KMS-11 (cell line): ENCODE data around the gene CDH11.

Experiments used
- H2AFZ ChIP-seq: fragments of 200-600 bp; sonication (generic); 2 replicates; pipeline ENCODE4 v1.6.1; 2016; ENCODE audit warnings: antibody characterized with exemption, mixed run types, low read depth
- H3K27ac ChIP-seq: fragments of 200-600 bp; sonication (generic); 2 replicates; pipeline ENCODE4 v1.6.1; 2016; ENCODE audit warnings: mild to moderate bottlenecking, mixed run types
- H3K27me3 ChIP-seq: fragments of 200-600 bp; sonication (generic); 2 replicates; pipeline ENCODE4 v1.6.1; 2017; ENCODE audit warnings: mild to moderate bottlenecking, low read depth, mixed run types, moderate library complexity; ENCODE audit not compliant: insufficient read depth
- H3K36me3 ChIP-seq: fragments of 200-600 bp; sonication (generic); 2 replicates; pipeline ENCODE4 v1.6.1; 2017; ENCODE audit warnings: mild to moderate bottlenecking, mixed run types; ENCODE audit not compliant: insufficient read depth
- H3K4me1 ChIP-seq: fragments of 200-600 bp; sonication (generic); 2 replicates; pipeline ENCODE4 v1.6.1; 2016; ENCODE audit warnings: mild to moderate bottlenecking, low read depth, mixed run types; ENCODE audit not compliant: poor library complexity, severe bottlenecking
- H3K4me2 ChIP-seq: fragments of 200-600 bp; sonication (generic); 2 replicates; pipeline ENCODE4 v1.7.0; 2016; ENCODE audit warnings: mild to moderate bottlenecking, mixed run types
- H3K4me3 ChIP-seq: fragments of 200-600 bp; sonication (generic); IDR thresholded peaks from 2 replicates; pipeline ENCODE4 v1.6.1; 2017; ENCODE audit warnings: low read depth, low read length, mixed read lengths; ENCODE audit not compliant: insufficient read depth
- H3K79me2 ChIP-seq: fragments of 200-600 bp; sonication (generic); 2 replicates; pipeline ENCODE4 v1.6.1; 2016; ENCODE audit warnings: low read depth, mixed run types; ENCODE audit not compliant: insufficient read depth
- H3K9ac ChIP-seq: fragments of 200-600 bp; sonication (generic); 2 replicates; pipeline ENCODE4 v1.6.1; 2016; ENCODE audit warnings: mild to moderate bottlenecking, mixed run types
- H4K20me1 ChIP-seq: fragments of 200-600 bp; sonication (generic); 2 replicates; pipeline ENCODE4 v1.6.1; 2016; ENCODE audit warnings: mild to moderate bottlenecking, mixed run types; ENCODE audit not compliant: insufficient read depth
- TF ChIP-seq, protein P1 (sequence below): fragments of 200-600 bp; sonication (generic); conservative IDR thresholded peaks from 2 replicates; pipeline ENCODE4 v1.6.1; 2017; ENCODE audit warnings: low read depth, mild to moderate bottlenecking, antibody characterized with exemption, low read length, moderate library complexity, mixed read lengths

CDH11 gene

DNA sequence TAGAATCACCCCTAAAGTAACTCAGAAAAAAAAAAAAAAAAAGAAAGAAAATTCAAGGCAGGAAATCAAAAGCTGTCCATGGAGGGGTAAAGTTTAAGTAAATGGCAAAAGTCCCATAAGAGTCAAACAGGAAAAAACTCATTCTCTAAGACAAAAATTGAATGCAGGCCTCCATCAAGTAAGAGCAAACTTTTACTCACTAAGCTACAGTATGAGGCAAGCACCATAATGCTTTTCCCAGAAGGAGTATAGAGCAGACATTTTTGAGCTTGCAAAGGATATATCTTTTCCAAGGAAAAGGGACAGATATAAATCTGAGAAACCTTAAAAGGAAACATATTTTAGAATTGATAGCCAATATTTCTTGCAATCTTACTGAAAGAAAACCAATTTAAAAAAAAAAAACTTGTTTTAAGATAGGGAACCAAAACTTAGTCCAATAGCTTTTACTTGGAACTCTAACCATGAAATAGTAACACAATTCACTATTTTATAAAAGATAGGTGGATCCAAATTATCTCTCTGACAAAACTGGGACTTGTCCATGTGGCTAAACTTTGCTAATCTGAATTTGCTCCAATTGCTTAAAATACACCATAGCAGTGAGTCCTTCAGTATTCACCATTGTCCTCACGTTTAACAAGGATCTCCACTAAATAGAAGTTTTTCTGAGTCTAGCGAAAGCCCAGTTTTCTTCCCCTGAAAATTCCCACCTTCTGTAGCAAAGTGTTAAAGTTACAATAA lies 99.8 kb downstream of the CDH11 start:
- Histone ChIP-seq H3K27me3 (no peaks in the 10 kb centered on the region), H3K9ac (no peak overlapping the region), H4K20me1 (no peaks in the 10 kb centered on the region), H3K4me3 (no peak overlapping the region), H3K4me2 (no peak overlapping the region), H3K36me3 (no peaks in the 10 kb centered on the region), H3K79me2 (no peaks in the 10 kb centered on the region), H3K4me1 (no peaks in the 10 kb centered on the region), H2AFZ (no peak overlapping the region), H3K27ac (no peak overlapping the region)
- TF ChIP-seq, protein P1, sequence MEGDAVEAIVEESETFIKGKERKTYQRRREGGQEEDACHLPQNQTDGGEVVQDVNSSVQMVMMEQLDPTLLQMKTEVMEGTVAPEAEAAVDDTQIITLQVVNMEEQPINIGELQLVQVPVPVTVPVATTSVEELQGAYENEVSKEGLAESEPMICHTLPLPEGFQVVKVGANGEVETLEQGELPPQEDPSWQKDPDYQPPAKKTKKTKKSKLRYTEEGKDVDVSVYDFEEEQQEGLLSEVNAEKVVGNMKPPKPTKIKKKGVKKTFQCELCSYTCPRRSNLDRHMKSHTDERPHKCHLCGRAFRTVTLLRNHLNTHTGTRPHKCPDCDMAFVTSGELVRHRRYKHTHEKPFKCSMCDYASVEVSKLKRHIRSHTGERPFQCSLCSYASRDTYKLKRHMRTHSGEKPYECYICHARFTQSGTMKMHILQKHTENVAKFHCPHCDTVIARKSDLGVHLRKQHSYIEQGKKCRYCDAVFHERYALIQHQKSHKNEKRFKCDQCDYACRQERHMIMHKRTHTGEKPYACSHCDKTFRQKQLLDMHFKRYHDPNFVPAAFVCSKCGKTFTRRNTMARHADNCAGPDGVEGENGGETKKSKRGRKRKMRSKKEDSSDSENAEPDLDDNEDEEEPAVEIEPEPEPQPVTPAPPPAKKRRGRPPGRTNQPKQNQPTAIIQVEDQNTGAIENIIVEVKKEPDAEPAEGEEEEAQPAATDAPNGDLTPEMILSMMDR: no peak

DNA sequence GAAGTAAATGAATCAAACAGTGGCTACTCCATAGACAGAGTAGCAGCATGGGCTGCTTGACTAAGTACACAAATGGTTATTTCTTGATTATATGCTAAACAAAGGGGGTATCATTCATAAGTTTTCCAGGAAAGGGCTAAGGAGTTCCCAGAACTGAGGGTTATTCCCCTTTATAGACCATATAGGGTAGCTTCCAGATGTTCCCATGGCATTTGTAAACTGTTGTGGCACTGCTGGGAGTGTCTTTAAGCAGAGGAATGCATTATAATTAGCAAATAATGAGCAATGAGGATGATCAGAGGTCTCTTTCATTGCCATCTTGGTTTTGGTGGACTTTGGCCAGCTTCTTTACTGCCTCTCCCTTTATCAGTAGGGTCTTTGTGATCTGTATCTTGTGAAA lies 105.1 kb downstream of the CDH11 start:
- Histone ChIP-seq H4K20me1 (no peaks in the 10 kb centered on the region), H3K4me3 (no peak overlapping the region), H3K36me3 (no peaks in the 10 kb centered on the region), H2AFZ (no peak overlapping the region), H3K79me2 (no peaks in the 10 kb centered on the region), H3K27me3 (no peaks in the 10 kb centered on the region), H3K4me1 (no peaks in the 10 kb centered on the region), H3K27ac (no peak overlapping the region), H3K9ac (no peak overlapping the region), H3K4me2 (no peak overlapping the region)
- TF ChIP-seq, protein P1: no peak

DNA sequence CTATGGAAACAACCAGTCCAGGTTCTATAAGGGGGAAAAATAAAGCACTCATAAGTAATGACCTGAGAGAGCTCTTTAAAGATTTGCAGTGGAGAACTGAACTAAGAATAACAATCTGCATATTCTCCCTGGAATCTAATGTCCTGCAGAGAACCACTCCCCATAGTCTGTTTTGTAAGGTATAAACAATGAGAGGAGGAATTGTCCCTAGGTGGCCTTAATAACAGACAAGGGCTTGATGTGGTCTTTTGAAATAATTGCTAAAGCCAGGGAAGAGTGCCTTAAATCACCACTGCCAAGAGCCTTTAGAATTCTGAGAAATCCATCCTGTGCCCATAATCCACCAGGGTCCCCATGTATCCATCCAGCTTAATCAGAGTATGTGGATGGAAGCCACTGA lies 106.3 kb downstream of the CDH11 start:
- no peaks in the 10 kb centered on the region for H4K20me1 ChIP-seq
- H3K27me3 ChIP-seq: no peaks in the 10 kb centered on the region
- no peak overlapping the region for H3K27ac ChIP-seq
- no peak overlapping the region for H3K9ac ChIP-seq
- TF ChIP-seq, protein P1: no peak
- no peak overlapping the region for H3K4me2 ChIP-seq
- no peaks in the 10 kb centered on the region for H3K4me1 ChIP-seq
- no peak overlapping the region for H3K4me3 ChIP-seq
- no peaks in the 10 kb centered on the region for H3K79me2 ChIP-seq
- no peak overlapping the region for H2AFZ ChIP-seq
- no peaks in the 10 kb centered on the region for H3K36me3 ChIP-seq

DNA sequence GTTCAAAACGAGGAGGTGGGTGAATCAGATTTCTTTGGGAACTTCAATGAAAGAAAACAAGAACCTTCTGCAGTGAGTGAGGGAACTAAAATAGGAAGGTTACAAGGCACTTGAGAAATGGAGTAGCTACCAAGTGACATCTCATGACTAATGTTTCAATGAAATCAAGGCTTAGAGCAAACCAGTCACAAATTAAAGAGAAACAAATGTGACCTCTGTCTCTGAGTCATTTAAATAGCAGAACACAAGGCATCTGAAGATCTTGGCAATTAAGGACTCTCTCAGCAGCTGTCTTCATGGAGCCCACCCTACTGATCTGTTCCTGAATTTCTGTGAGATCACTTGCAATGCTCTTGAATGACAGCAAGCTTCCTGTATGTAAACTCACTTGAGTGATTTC lies 109.5 kb downstream of the CDH11 start:
- TF ChIP-seq, protein P1: no peak
- no peak overlapping the region for H2AFZ ChIP-seq
- H3K79me2 ChIP-seq: no peaks in the 10 kb centered on the region
- H3K36me3 ChIP-seq: no peaks in the 10 kb centered on the region
- H3K4me3 ChIP-seq: no peak overlapping the region
- H3K27me3 ChIP-seq: no peaks in the 10 kb centered on the region
- no peak overlapping the region for H3K4me2 ChIP-seq
- no peaks in the 10 kb centered on the region for H3K4me1 ChIP-seq
- H4K20me1 ChIP-seq: no peaks in the 10 kb centered on the region
- H3K27ac ChIP-seq: no peak overlapping the region
- H3K9ac ChIP-seq: no peak overlapping the region
